HG03095 (cell line): ENCODE measurements around the gene ZBTB7C.

Experiments
- ATAC-seq: cut with Tn5 transposase; IDR thresholded peaks from one replicate; pipeline ENCODE4 v1.9.1; 2021; ENCODE audit warnings: moderate library complexity; ENCODE audit not compliant: unreplicated experiment

Gene ZBTB7C

GRCh38 chr18:48049757-48050156 is 359.4 kb downstream of the ZBTB7C start:
- ATAC-seq, result no peak

GRCh38 chr18:48048251-48048650 is 360.9 kb downstream of the ZBTB7C start:
- no peak for ATAC-seq

- ATAC-seq, result no peak
Measured at GRCh38 chr18:48046843-48047242, 362.3 kb downstream of the ZBTB7C start.

- no peak for ATAC-seq
Measured at GRCh38 chr18:48045744-48046143, 363.4 kb downstream of the ZBTB7C start.

- no peak for ATAC-seq
Measured at GRCh38 chr18:48044944-48045343, 364.2 kb downstream of the ZBTB7C start.

- ATAC-seq, result no peak
Measured at GRCh38 chr18:48043166-48043565, 366.0 kb downstream of the ZBTB7C start.

- no peak for ATAC-seq
Measured at GRCh38 chr18:48042431-48042830, 366.8 kb downstream of the ZBTB7C start.

- ATAC-seq, result no peak
Measured at GRCh38 chr18:48040457-48041110, 368.6 kb downstream of the ZBTB7C start.

GRCh38 chr18:48039769-48040215 is 369.4 kb downstream of the ZBTB7C start:
- no peak for ATAC-seq

- no peak for ATAC-seq
Measured at GRCh38 chr18:48038636-48039035, 370.5 kb downstream of the ZBTB7C start.

- no peak for ATAC-seq
Measured at GRCh38 chr18:48037481-48038271, 371.5 kb downstream of the ZBTB7C start.

GRCh38 chr18:48036641-48037421 is 372.4 kb downstream of the ZBTB7C start:
- no peak for ATAC-seq

GRCh38 chr18:48036226-48036625 is 373.0 kb downstream of the ZBTB7C start:
- no peak for ATAC-seq

GRCh38 chr18:48035556-48035860 is 373.7 kb downstream of the ZBTB7C start:
- no peak for ATAC-seq

GRCh38 chr18:48034651-48035555 is 374.3 kb downstream of the ZBTB7C start:
- no peak for ATAC-seq

- no peak for ATAC-seq
Measured at GRCh38 chr18:48033790-48034650, 375.2 kb downstream of the ZBTB7C start.

GRCh38 chr18:48032876-48033789 is 376.1 kb downstream of the ZBTB7C start:
- ATAC-seq, result no peak

GRCh38 chr18:48031641-48032040 is 377.5 kb downstream of the ZBTB7C start:
- no peak for ATAC-seq
